ENCODE results near the gene EZH1.
A peak's percentile ranks its signal among the peaks of the same experiment; 100 is the strongest.
"Not testable (repeated sequence)": the region's sequence is repeated elsewhere in the genome, so short reads cannot be mapped to it uniquely, and the experiment has no call there.

The EZH1 gene

DNA sequence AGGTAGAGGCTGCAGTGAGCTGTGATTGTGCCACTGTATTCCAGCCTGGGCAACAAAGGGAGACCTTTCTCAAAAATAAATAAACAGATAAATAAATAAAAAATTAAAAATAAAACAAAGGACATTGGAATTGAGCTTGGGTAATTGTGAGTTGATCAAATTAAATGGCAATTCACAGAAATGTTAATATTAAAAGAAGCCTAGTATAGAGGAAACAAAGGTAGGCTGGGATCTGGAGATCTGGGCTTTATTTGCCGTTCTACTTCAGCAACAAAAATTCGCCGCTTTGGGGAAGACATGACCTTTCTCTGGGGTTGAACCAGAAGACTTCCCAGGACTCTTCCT, 28.1 kb upstream of the EZH1 start:
- H3K27me3 ChIP-seq (ENCODE audit: control insufficient read depth in 5 of 5, insufficient read depth in 4 of 5, low read length in 5 of 5): no peaks in the 10 kb centered on the region
- H3K9ac ChIP-seq (ENCODE audit: low read length in 5 of 5): peak overlapping the region; percentile 92 to 97 (median 94)
- peak overlapping the region; percentile 90 to 100 (median 98) for H3K4me3 ChIP-seq (ENCODE audit: low read depth in 1 of 5, low read length in 5 of 5)

DNA sequence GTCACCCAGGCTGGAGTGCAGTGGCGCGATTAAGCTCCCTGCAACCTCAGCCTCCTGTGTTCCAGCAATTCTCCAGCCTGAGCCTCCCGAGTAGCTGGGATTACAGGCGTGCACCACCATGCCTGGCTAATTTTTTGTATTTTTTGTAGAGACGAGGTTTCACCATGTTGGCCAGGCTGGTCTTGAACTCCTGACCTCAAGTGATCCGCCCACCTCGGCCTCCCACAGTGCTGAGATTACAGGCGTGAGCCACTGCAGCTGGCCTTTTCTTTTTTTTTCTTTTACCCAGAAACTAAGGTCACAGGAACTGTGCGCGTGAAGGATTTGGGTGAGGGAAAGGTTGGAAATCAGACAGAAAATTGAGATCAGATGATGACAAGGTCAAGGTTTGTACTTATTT, 25.1 kb upstream of the EZH1 start:
- H3K4me1 ChIP-seq (ENCODE audit: control insufficient read depth in 5 of 5, insufficient read depth in 5 of 5, low read length in 5 of 5): peaks cover 0 to 18% (median 14%) of the 10 kb centered on the region in 5 donors
- H3K27me3 ChIP-seq (ENCODE audit: control insufficient read depth in 5 of 5, insufficient read depth in 4 of 5, low read length in 5 of 5); H3K9ac ChIP-seq (ENCODE audit: low read length in 5 of 5); H3K36me3 ChIP-seq (ENCODE audit: control insufficient read depth in 5 of 5, insufficient read depth in 5 of 5, low read length in 5 of 5); H3K9me3 ChIP-seq (ENCODE audit: control insufficient read depth in 5 of 5, low read length in 5 of 5); H3K4me3 ChIP-seq (ENCODE audit: low read depth in 1 of 5, low read length in 5 of 5); H3K27ac ChIP-seq (ENCODE audit: low read depth, low read length): not testable (repeated sequence)

More for the DNA sequence above, 28.1 kb upstream of the EZH1 start:
- peaks cover 5 to 28% (median 21%) of the 10 kb centered on the region in 5 donors for H3K36me3 ChIP-seq (ENCODE audit: control insufficient read depth in 5 of 5, insufficient read depth in 5 of 5, low read length in 5 of 5)
- H3K27ac ChIP-seq (ENCODE audit: low read depth, low read length): peak overlapping the region; percentile 73
- H3K4me1 ChIP-seq (ENCODE audit: control insufficient read depth in 5 of 5, insufficient read depth in 5 of 5, low read length in 5 of 5): peaks cover 0 to 18% (median 14%) of the 10 kb centered on the region in 5 donors
- no peaks in the 10 kb centered on the region for H3K9me3 ChIP-seq (ENCODE audit: control insufficient read depth in 5 of 5, low read length in 5 of 5)

DNA sequence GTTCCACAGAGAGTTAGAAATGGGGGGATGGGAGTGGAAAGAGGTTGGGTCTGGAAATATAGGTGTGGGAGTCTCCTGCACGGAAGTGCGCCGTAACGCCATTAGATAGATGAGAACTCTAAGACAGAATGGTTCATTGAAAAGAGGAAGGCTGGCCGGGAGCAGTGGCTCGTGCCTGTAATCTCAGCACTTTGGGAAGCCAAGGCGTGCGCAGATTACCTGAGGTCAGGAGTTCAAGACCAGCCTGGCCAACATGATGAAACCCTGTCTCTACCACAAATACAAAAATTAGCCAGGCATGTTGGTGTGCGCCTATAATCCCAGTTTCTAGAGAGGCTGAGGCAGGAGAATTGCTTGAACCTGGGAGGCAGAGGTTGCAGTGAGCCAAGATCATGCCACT, 23.2 kb upstream of the EZH1 start:
- not testable (repeated sequence) for H3K4me3 ChIP-seq (ENCODE audit: low read depth in 1 of 5, low read length in 5 of 5); H3K27me3 ChIP-seq (ENCODE audit: control insufficient read depth in 5 of 5, insufficient read depth in 4 of 5, low read length in 5 of 5); H3K9me3 ChIP-seq (ENCODE audit: control insufficient read depth in 5 of 5, low read length in 5 of 5); H3K36me3 ChIP-seq (ENCODE audit: control insufficient read depth in 5 of 5, insufficient read depth in 5 of 5, low read length in 5 of 5); H3K27ac ChIP-seq (ENCODE audit: low read depth, low read length); H3K9ac ChIP-seq (ENCODE audit: low read length in 5 of 5)
- H3K4me1 ChIP-seq (ENCODE audit: control insufficient read depth in 5 of 5, insufficient read depth in 5 of 5, low read length in 5 of 5): peaks cover 4 to 18% (median 11%) of the 10 kb centered on the region in 5 donors

DNA sequence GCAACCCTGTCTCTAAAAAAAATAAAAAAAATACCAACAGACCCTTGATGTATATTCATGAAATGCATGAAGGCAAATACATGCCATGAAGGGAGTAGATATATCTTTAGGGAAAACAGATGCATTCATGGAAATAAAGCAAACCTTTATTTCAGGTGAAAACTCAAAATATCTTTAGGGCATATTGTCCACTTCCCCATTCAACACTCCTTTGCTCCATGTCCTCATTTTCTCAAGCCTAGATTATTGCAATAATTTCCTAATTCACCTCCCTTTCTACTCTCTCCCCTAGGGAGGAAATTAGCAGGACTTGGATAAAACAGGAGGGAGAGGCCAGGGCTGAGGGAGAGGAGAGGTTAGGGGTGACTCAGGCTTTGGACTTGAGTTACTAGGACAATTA, 22.7 kb upstream of the EZH1 start:
- H3K9me3 ChIP-seq (ENCODE audit: control insufficient read depth in 5 of 5, low read length in 5 of 5): no peaks in the 10 kb centered on the region
- H3K9ac ChIP-seq (ENCODE audit: low read length in 5 of 5): peak overlapping the region in 1 of 5 donors; percentile 21
- H3K4me1 ChIP-seq (ENCODE audit: control insufficient read depth in 5 of 5, insufficient read depth in 5 of 5, low read length in 5 of 5): peaks cover 4 to 19% (median 11%) of the 10 kb centered on the region in 5 donors
- H3K27me3 ChIP-seq (ENCODE audit: control insufficient read depth in 5 of 5, insufficient read depth in 4 of 5, low read length in 5 of 5): no peaks in the 10 kb centered on the region
- H3K4me3 ChIP-seq (ENCODE audit: low read depth in 1 of 5, low read length in 5 of 5): no peak overlapping the region
- H3K36me3 ChIP-seq (ENCODE audit: control insufficient read depth in 5 of 5, insufficient read depth in 5 of 5, low read length in 5 of 5): no peaks in the 10 kb centered on the region
- no peak overlapping the region for H3K27ac ChIP-seq (ENCODE audit: low read depth, low read length)

DNA sequence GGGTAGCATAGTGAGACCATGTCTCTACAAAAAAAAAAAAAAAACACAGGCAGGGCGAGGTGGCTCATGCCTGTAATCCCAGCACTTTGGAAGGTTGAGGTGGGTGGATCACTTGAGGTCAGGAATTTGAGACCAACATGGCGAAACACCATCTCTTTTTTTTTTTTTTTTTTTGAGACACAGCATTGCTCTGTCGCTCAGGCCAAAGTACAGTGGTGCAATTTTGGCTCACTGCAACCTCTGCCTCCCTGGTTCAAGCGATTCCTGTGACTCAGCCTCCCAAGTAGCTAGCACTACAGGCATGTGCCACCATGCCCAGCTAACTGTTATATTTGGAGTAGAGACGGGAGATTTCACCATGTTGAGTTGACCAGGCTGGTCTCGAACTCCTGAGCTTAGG, 21.3 kb upstream of the EZH1 start:
- no peak overlapping the region for H3K9ac ChIP-seq (ENCODE audit: low read length in 5 of 5)
- peaks cover 7 to 30% (median 24%) of the 10 kb centered on the region in 5 donors for H3K4me1 ChIP-seq (ENCODE audit: control insufficient read depth in 5 of 5, insufficient read depth in 5 of 5, low read length in 5 of 5)
- no peaks in the 10 kb centered on the region for H3K27me3 ChIP-seq (ENCODE audit: control insufficient read depth in 5 of 5, insufficient read depth in 4 of 5, low read length in 5 of 5)
- H3K9me3 ChIP-seq (ENCODE audit: control insufficient read depth in 5 of 5, low read length in 5 of 5): no peaks in the 10 kb centered on the region
- H3K36me3 ChIP-seq (ENCODE audit: control insufficient read depth in 5 of 5, insufficient read depth in 5 of 5, low read length in 5 of 5): no peaks in the 10 kb centered on the region
- H3K27ac ChIP-seq (ENCODE audit: low read depth, low read length): no peak overlapping the region
- H3K4me3 ChIP-seq (ENCODE audit: low read depth in 1 of 5, low read length in 5 of 5): no peak overlapping the region

DNA sequence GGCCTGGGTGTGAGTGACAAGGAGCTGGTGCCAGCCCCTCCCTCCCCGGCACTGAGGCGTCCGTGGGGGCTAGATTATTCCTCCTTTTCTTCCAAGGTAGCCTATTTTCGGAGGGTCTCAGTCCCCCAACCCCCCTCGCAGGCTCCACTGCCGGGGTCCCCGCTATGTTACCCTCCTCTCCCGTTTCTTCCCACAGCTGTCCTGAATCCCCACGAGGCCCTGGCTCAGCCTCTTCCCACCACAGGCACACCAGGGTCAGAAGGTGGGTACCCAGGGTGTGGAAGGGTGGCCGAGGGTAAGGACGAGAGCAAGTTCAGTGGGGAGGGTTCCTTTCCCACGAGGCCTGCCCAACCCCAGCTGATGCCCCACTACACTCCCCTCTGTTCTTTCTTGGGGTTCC, 16.8 kb upstream of the EZH1 start:
- peaks cover 15 to 46% (median 38%) of the 10 kb centered on the region in 5 donors for H3K4me1 ChIP-seq (ENCODE audit: control insufficient read depth in 5 of 5, insufficient read depth in 5 of 5, low read length in 5 of 5)
- no peaks in the 10 kb centered on the region for H3K9me3 ChIP-seq (ENCODE audit: control insufficient read depth in 5 of 5, low read length in 5 of 5)
- peak overlapping the region; percentile 72 to 96 (median 76) for H3K9ac ChIP-seq (ENCODE audit: low read length in 5 of 5)
- no peaks in the 10 kb centered on the region for H3K27me3 ChIP-seq (ENCODE audit: control insufficient read depth in 5 of 5, insufficient read depth in 4 of 5, low read length in 5 of 5)
- no peaks in the 10 kb centered on the region for H3K36me3 ChIP-seq (ENCODE audit: control insufficient read depth in 5 of 5, insufficient read depth in 5 of 5, low read length in 5 of 5)
- H3K4me3 ChIP-seq (ENCODE audit: low read depth in 1 of 5, low read length in 5 of 5): peak overlapping the region; percentile 59 to 79 (median 71)
- H3K27ac ChIP-seq (ENCODE audit: low read depth, low read length): peak overlapping the region; percentile 90

DNA sequence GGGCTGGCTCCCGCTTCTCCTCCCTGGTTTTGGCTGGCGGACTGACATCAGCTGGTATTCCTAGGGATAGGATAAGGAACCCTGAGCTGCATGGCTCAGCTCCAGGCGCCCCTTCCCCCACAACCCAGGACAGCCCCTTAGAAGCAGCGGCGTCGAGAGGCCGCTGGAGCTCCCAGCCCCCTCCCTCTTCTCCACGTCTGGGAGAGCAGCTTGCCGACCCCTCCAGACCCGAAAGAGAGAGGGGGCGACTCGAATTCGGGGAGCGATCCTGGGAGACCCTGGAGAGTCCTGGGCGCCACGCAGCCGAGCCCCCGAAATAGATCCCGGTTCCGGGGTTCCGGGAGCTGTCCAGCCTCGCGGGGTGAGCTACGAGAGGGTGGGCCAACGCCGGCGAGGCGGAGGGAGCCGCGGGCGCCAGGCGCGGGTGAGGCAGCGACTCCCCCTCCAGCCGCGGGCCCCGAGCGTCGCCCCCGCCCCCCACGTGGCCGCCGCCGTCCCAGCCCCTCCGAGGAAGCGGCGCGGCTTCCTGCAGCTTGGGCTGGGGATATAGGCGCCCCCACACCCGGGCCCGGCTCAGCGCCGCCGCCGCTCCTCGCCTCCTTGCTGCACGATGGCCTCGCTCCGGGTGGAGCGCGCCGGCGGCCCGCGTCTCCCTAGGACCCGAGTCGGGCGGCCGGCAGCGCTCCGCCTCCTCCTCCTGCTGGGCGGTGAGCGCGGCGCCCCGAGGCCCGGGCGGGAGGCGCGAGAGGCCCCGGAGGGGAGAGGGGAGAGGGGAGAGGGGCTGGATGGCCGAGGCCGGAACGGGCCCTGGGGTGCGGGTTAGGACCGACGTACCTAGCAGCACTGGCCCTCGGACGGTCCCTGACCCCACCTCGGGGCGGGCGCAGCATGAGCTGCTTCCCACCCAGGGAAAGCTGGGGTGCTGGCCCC, 16.1 kb upstream of the EZH1 start, which contains the start of gene RAMP2:
Gene RAMP2, plus strand, starts transcription at position 576 of the 930 bp plus-strand sequence. Its CDS starts 35 bp downstream, at position 611.
- Histone ChIP-seq H3K36me3 (ENCODE audit: control insufficient read depth in 5 of 5, insufficient read depth in 5 of 5, low read length in 5 of 5) (peaks cover 0 to 3% (median 0%) of the 10 kb centered on the region in 5 donors), H3K27ac (ENCODE audit: low read depth, low read length) (peak within 1 kb of the TSS; percentile 90), H3K4me3 (ENCODE audit: low read depth in 1 of 5, low read length in 5 of 5) (peak within 1 kb of the TSS; percentile 69 to 79 (median 72)), H3K9ac (ENCODE audit: low read length in 5 of 5) (peak within 1 kb of the TSS; percentile 72 to 96 (median 76)), H3K27me3 (ENCODE audit: control insufficient read depth in 5 of 5, insufficient read depth in 4 of 5, low read length in 5 of 5) (no peaks in the 10 kb centered on the region), H3K4me1 (ENCODE audit: control insufficient read depth in 5 of 5, insufficient read depth in 5 of 5, low read length in 5 of 5) (peaks cover 15 to 49% (median 38%) of the 10 kb centered on the region in 5 donors), H3K9me3 (ENCODE audit: control insufficient read depth in 5 of 5, low read length in 5 of 5) (no peaks in the 10 kb centered on the region)

DNA sequence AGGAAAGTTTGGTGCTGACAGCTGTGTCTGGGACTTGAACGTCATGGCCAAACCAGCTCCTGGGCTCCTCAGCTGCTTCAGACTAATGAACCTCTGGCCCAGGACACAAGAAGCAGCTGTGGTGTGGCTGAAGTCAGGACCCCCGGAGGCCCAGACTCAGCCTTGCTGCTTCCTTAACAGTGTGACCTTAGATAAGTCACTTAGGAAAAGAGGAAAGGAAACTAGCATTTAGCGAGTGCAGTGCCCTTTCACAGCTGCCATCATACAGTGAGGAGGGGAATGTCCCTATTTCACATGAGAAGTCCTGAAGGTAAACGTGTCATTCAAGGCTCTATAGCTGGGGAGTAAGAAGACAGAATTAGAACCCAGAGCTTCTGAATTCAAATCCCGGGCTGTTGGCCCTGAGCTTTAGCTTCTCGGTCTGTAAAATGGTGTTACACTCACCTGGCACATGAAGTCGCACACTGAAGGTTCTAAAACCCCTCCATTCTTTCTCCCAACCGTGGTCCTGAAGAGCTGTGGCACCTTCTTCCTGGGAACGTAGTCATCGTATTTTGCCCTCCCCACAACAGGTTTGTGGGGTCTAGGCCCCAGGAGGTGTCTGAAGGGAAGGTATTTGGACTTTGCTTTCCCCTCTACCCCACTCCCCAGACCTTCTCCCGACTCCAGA, 15.3 kb upstream of the EZH1 start:
- Histone ChIP-seq H3K27ac (ENCODE audit: low read depth, low read length) (peak overlapping the region; percentile 65), H3K9ac (ENCODE audit: low read length in 5 of 5) (peak overlapping the region in 3 of 5 donors; percentile 56 to 71 (median 57)), H3K4me1 (ENCODE audit: control insufficient read depth in 5 of 5, insufficient read depth in 5 of 5, low read length in 5 of 5) (peaks cover 15 to 52% (median 45%) of the 10 kb centered on the region in 5 donors), H3K4me3 (ENCODE audit: low read depth in 1 of 5, low read length in 5 of 5) (peak overlapping the region; percentile 69 to 79 (median 72)), H3K27me3 (ENCODE audit: control insufficient read depth in 5 of 5, insufficient read depth in 4 of 5, low read length in 5 of 5) (no peaks in the 10 kb centered on the region), H3K9me3 (ENCODE audit: control insufficient read depth in 5 of 5, low read length in 5 of 5) (no peaks in the 10 kb centered on the region), H3K36me3 (ENCODE audit: control insufficient read depth in 5 of 5, insufficient read depth in 5 of 5, low read length in 5 of 5) (peaks cover 0 to 3% (median 0%) of the 10 kb centered on the region in 5 donors)

DNA sequence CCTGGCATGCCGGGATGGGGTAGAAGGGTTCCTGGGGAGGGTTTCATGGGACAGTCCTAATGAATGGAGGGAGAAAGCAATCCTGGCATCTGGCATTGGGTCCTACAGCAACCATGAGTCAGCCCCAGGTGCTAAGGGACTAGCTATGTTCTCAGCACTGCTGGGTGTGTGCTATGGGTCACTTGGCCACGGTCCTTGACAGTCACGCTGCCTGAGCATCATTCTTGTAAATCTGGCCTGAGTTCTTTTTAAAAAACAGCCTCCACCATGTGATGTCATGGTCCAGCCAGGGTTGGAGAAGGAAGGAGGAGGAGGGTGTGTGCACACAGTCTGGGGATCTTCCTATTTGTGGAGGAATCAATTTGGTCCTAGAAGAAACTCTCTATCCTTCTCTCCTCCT, 9.9 kb upstream of the EZH1 start:
- Histone ChIP-seq H3K27me3 (ENCODE audit: control insufficient read depth in 5 of 5, insufficient read depth in 4 of 5, low read length in 5 of 5) (no peaks in the 10 kb centered on the region), H3K4me1 (ENCODE audit: control insufficient read depth in 5 of 5, insufficient read depth in 5 of 5, low read length in 5 of 5) (peaks cover 17 to 39% (median 33%) of the 10 kb centered on the region in 5 donors), H3K9ac (ENCODE audit: low read length in 5 of 5) (no peak overlapping the region), H3K9me3 (ENCODE audit: control insufficient read depth in 5 of 5, low read length in 5 of 5) (no peaks in the 10 kb centered on the region), H3K27ac (ENCODE audit: low read depth, low read length) (peak overlapping the region; percentile 19), H3K4me3 (ENCODE audit: low read depth in 1 of 5, low read length in 5 of 5) (no peak overlapping the region), H3K36me3 (ENCODE audit: control insufficient read depth in 5 of 5, insufficient read depth in 5 of 5, low read length in 5 of 5) (peaks cover 0 to 3% (median 0%) of the 10 kb centered on the region in 5 donors)

DNA sequence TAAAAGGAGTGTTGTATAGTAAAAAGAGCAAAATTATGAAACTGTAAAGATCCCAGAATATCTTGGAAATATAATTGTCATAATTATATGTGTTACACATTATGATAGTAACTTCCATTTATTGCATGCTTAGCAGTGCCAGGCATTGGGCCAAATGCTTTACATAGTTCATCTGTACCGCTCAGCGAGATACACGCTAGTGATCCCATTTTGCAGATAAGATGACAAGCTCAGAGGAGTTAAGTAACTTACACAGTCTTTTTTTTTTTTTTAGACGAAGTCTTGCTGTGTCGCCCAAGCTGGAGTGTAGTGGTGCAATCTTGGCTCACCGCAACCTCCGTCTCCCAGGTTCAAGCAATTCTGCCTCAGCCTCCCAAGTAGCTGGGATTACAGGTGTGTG, 6.8 kb upstream of the EZH1 start:
- H3K4me1 ChIP-seq (ENCODE audit: control insufficient read depth in 5 of 5, insufficient read depth in 5 of 5, low read length in 5 of 5): peaks cover 25 to 59% (median 54%) of the 10 kb centered on the region in 5 donors
- no peaks in the 10 kb centered on the region for H3K9me3 ChIP-seq (ENCODE audit: control insufficient read depth in 5 of 5, low read length in 5 of 5)
- peak overlapping the region; percentile 97 for H3K27ac ChIP-seq (ENCODE audit: low read depth, low read length)
- H3K27me3 ChIP-seq (ENCODE audit: control insufficient read depth in 5 of 5, insufficient read depth in 4 of 5, low read length in 5 of 5): no peaks in the 10 kb centered on the region
- H3K9ac ChIP-seq (ENCODE audit: low read length in 5 of 5): no peak overlapping the region
- H3K36me3 ChIP-seq (ENCODE audit: control insufficient read depth in 5 of 5, insufficient read depth in 5 of 5, low read length in 5 of 5): peaks cover 0 to 3% (median 0%) of the 10 kb centered on the region in 5 donors
- H3K4me3 ChIP-seq (ENCODE audit: low read depth in 1 of 5, low read length in 5 of 5): no peak overlapping the region

Measured in subcutaneous abdominal adipose tissue (tissue), 5 donors.